Stimulated activated CD4-positive, alpha-beta T cell treated with anti-CD3 and anti-CD28 coated beads, TNF-alpha, amount 100 ng/mL, for 1 hour (primary cell): ENCODE data around the gene ITGB1.

Experiments used
- DNase-seq, 3 donors: peaks; one replicate each; pipeline ENCODE4 v3.0.0-alpha.2; 2020; ENCODE audit warnings: low read depth in 3 of 3, low spot score in 1 of 3

Gene ITGB1

DNA sequence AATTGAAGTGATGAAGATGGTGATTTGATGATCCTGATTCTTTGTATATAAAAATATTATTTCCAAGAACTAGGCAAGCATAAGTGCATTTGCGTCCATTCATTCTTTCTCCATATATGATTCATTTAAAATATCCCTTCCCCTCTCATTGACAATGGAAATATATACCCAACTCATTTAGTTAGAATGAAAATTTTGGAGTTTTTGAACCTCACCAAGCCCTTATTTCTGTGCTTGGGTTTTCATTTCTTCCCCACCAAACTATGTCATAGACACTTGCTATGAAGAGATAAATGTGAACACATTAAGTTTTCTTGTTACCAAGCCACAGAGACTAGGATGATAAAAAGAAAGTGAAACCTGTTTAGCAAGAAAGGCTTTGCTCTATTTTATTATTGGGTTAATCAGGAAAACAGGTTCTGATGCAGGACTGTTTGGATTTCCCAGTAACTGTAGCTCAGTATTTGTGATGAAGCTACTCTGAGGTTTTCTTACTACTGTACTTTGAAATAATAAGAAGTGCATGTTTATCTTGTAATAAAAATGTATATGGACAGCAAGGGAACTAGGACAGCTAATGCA, 68.3 kb downstream of the ITGB1 start:
- no peak for DNase-seq

GRCh38 chr10:32888161-32888927, 69.7 kb downstream of the ITGB1 start:
- no peak for DNase-seq

- no peak for DNase-seq
Observed at GRCh38 chr10:32887481-32887880, 70.5 kb downstream of the ITGB1 start.

GRCh38 chr10:32882076-32882475, 76.0 kb downstream of the ITGB1 start:
- no peak for DNase-seq

- no peak for DNase-seq
Observed at GRCh38 chr10:32878646-32879045, 79.4 kb downstream of the ITGB1 start.

GRCh38 chr10:32877915-32878314, 80.1 kb downstream of the ITGB1 start:
- DNase-seq: no peak

DNA sequence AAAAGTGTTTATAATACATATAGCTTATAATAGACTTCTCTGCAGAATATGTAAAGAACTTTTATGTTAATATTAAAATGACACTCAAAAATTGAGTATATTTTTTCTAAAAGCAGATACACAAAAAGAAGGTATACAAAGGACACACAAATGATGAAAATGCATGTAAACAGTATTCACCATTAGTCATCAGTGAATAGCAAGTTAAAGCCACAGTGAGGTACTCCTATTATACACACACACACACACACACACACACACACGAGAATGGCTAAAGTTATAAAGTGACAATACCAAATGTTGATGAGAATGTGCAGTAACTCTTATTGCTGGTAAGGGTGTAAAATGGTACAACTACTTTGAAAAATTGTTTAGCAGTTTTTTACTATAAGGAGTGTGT, 92.9 kb downstream of the ITGB1 start:
- DNase-seq: no peak

- DNase-seq: no peak
Observed at GRCh38 chr10:32854435-32854834, 103.6 kb downstream of the ITGB1 start.

- DNase-seq: no peak
Observed at GRCh38 chr10:32851301-32851700, 106.7 kb downstream of the ITGB1 start.
